Measurements from ENCODE around the gene CNNM3. TPM values are rescaled to one million over a fixed set of nuclear protein-coding genes. Genes with fewer than 3 reads are reported as not detected.

CNNM3 gene
- total RNA-seq, 1 donor from 2014 or later: 25.7 TPM

DNA sequence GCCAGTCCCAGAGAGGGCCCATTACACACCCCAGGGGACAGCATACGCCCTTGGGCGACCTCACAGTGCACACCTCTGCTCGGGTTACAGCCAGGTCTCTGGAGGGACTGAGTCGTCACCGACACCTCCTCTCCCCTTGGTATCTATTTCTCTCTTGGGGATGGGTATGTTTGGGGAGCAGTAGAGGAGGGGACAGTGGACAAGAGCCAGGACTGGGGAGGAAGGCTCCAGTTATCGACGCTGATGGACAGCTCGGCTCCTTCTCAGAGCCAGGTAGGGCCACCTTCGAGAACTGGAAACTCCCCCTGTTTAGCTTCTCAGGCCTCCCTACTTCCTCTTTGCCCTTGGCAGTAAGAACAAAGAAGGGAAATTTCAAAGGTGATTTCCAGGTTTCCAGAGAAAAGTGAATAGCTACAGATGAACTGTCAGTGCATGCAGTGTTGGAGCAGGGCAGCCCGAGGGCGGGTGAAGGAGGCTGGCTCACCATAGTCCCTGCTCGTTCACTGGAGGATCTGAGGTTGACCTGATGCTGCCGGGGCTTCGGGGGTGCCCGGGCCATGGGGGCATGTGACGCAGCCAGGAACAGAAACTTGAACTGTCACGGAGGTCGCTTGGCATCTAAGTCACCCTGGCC lies 58.2 kb downstream of the CNNM3 start:
- intact Hi-C loops (cut with micrococcal nuclease): no loop called here

DNA sequence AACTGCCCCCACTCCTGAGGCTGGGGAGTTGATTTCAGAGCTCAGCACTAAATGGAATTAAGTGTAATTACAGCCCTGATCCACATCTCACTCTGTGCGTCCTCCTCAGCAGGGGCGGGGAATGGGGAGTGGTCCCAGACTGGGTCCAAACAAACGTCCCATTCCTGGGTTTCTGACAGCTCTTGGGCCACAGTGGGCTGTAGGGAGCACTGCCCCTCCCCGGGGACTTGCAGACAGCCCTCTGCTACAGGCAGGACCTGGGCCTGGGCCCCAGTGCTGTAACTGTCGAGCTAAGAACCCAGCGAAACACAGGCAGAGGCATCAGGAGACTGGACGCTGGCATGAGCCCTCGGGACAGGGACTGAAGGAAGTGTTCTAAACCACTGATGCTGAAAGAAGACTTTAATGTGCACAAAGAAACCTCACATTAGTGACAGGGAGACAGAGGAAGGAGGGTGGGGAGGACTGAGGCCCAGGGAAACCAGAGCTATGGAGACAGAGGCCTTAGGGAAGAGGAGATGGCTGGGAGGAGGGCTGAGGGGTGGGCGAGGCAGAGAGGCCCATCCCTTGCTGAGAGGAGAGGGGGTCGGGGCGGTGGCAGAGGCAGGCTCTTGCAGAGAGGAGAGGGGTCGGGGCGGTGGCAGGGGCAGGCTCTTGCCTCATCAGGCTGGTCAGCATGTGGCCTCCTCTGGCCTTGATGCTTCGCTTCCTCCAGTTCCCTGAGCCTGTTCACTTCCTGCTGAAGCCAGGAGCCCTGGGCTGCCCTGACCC lies 59.6 kb downstream of the CNNM3 start:
- intact Hi-C loops (cut with micrococcal nuclease): no loop called here

DNA sequence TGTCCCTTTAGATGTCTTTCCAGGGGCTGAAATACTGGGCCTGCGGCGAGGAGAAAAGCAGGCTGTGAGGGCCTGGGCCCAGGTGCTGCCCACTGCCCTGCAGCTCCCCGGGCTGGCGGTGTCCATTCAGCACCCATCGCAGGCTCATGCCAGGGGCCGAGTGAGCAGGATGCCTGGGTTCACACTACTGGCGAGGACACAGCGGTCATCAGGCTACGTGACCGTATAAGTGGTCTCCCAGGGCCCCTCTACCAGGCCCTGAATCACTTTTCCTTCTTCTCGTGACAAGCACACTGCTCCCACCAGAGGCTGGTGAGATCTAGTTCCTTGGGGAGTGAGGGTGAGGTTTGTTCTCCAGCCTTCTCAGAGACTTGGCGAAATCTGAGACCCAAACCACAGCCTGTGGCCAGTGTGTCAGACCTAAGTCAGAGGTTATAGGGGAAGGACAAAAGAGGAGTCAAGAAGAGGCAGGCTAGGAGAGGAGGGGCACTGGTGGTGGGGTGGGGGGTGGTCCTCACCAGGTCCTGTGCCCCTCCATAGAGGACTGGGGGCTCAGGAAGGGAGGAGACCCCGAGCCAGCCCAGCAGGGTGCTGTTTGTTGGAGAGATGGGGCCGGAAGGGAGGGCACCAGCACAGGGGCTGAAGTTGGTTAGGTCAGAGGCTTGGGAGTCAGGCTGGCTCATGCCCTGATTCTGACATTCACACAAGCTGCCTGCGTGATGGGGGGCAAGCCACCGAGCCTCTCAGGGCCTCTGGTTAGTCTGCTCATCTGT lies 60.4 kb downstream of the CNNM3 start:
- intact Hi-C loops (cut with micrococcal nuclease): no loop called here

DNA sequence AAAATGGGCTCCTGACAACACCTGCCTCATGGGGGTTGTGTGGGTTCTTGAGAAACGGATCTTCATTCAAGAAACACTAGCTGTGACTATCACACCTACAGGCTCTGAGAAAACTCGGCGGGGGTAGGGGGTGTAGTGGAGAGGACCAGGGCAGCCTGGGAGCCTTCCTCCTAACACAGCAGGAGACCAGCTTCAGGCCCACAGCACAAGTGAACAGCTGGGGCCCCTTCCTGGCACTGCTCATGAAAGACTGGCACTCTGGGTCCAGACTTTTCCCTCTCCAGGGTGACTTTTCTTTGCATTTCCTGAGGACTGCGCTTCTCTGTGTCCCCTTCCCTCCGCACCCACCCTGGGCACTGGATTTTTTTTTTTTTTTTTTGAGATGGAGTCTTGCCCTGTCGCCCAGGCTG lies 61.0 kb downstream of the CNNM3 start:
- intact Hi-C loops (cut with micrococcal nuclease): no loop called here

DNA sequence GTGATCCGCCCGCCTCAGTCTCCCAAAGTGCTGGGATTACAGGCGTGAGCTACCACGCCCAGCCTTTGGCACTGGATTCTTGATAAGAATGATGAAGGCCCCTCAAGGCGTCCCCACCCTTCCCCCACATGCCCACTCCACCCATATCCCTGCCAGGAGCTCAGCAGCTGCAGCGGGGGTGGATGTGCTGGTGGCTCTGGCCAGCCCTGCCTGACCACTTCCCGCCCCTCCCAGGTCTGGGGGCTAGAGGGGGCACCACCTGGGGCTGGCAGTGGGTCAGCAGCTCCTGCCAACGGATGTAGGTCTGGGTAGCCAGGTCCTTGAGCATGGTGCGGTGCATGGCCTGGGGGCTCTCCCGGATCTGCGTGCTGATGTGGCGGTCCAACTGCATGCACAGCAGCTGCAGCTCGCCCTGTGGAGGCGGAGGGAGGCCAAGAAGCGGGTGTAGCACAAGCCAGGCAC lies 61.6 kb downstream of the CNNM3 start:
- intact Hi-C loops (cut with micrococcal nuclease): no loop called here

DNA sequence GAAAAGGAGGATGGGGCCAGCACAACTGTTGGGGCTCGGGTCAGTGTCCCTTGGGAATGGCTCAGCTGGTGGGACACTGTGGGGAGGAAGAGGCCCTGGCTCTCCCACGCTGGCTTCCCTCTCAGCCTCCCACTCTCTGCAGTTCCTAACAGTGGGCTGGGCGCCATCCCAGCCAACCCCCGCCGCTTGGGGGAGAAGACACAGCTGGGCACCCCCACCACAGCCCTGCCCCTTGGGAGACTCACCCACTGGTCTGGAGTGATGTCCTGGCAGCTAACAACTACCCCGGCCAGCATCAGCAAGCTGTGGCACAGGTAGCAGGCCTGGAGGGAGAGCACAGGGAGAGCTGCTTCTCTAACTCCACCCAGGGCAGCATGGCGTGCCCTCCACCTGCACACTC lies 62.1 kb downstream of the CNNM3 start:
- intact Hi-C loops (cut with micrococcal nuclease): no loop called here

DNA sequence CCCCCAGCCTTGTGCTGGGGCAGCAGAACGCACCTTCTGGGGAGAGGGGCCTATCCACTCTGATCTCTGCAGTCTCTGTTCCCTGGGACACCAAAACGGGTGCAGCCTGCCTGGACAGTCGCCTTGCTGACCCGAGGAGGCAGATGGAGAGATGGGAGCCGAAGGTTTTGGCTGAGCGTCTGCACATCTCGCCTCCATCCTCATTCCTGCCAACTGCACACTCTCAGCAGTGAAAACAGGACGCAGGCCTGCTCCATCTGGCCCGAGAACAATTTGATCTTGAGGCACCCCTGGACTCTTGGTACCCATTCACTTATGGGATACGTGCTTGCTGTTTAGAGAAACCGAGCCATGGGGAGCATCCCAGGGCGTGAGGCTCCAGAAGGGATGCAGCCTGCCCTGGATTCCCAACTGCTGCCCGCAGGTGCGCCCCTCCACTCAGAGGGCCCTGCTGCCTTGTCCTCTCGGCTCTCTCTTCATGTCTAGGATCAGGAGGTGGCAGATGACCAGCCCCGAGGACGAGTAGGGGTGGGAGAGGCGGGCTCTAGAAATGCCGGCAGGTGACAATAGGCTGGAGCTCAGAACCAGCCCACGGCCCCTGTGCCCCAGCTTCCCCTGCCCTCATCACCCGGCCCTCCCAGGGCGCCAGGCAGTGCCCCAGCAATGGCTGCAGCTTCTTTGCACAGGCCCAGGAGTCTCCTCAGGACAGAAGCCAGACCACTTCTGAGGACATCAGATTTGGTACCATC lies 62.9 kb downstream of the CNNM3 start:
- intact Hi-C loops (cut with micrococcal nuclease): no loop called here

DNA sequence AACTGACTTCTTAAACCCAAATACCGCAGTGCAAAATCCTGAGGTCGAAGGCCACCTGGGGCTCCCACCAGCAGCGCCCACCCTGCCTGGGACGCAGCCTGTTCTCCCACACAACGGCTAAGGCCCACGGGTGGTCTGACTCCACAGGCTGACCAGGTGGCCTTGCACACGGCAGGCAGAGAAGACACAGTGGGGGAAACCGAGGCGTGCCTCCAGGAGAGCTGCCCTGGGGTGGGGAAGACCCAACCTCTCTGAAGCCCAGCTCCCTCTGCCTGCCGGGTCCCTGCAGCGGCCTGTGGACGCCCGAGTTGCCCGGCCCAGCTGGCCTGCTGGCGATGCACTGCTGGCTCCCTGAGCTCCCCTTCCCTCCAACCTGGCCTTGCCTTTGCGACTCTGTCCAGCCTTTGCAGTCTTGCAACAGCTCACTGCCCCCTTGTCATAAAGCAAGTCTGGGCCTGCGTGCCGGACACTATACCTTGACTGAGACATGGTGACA lies 63.5 kb downstream of the CNNM3 start:
- intact Hi-C loops (cut with micrococcal nuclease): no loop called here

DNA sequence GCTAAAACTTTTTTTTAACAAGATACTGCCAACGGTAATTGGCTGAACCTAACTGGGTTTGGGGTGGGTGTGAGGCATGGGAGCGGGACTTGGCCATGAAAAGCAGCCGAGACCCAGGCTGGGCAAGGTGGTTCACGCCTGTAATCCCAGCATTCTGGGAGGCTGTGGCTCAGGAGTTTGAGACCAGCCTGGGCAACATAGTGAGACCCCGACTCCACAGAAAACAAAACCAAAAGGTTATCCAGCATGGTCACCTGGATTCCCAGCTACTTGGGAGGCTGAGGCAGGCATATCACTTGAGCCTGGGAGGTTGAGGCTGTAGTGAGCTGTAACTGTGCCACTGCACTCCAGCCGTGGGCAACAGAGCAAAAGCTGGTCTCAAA lies 64.8 kb downstream of the CNNM3 start:
- intact Hi-C loops (cut with micrococcal nuclease): no loop called here

DNA sequence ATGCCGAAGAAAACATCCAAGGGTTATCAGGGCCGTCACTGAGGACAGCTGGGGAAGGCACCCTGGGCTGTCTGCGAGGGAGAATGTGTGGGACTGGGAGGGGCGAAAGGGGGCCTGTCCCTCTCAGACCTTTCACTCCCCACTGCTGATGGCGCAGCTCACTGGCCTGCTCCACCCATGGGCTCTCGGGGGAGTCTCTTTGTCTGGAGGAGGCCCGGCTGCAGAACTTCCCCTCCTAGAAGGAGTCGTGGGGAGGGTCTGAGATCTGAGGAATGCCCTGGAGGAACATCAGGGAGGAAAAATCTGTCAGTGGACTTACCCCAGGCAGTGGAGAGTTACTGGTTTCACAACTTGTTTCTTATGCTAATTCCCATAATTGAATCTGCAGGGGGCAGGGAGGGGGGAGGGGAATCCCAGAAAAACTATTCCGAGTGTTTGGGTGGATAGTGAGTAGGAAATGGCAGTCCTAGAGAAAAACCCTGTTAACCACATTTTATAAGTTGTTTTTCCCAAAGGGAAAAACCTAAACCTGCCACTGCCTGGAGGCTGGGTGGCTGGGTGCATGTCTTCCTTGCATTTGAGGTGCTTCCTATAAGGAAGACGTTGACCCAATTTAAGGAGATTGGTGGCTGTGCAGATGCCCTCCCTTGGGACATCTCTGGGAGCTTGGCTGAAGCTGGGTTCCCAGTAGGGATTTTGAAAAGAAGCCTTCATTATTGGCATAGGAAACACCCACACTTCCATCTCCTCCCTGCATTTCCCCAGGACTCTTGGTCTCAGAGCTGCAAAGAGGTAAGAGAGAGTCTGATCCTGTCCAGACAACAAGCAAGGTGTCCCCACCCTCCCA lies 65.5 kb downstream of the CNNM3 start:
- intact Hi-C loops (cut with micrococcal nuclease): no loop called here

DNA sequence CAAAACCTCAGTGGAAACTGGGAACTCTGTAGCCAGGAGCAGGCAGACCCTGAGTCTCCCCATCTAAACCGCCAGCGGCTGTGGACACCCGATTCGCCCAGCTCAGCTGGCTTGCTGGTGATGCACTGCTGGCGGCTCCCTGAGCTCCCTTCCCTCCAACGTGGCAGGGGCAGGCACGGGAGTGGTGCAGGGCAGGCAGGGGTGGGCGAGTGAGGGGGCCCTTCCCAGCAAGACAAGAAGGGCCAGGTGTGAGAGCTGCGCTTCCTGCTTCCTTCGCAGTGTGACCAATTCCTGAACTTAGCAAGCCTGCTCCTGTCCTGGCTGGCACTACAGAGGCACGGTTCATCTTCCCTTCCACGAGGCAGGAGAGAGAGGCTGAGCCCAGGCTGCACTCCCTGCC lies 66.2 kb downstream of the CNNM3 start:
- intact Hi-C loops (cut with micrococcal nuclease): no loop called here

DNA sequence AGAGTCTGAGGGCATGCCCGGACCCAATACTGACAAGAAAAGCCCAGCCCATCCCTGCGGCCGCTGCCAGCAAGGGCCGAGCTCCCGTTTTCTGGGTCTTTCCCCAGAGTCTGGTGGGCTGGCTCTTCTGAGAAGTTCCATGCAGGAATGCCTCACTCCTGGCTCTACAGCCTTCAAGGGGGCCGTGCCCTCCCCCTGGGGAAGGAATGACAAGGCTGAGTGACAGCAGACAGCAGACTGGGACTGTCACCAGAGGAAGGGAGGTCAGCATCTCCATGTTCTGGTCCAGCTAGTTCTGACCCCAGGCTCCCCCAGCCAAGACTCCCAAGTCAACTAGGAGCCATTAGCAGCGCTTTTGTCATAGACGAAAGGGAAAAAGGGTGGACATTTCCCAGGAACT lies 66.8 kb downstream of the CNNM3 start:
- intact Hi-C loops (cut with micrococcal nuclease): no loop called here

DNA sequence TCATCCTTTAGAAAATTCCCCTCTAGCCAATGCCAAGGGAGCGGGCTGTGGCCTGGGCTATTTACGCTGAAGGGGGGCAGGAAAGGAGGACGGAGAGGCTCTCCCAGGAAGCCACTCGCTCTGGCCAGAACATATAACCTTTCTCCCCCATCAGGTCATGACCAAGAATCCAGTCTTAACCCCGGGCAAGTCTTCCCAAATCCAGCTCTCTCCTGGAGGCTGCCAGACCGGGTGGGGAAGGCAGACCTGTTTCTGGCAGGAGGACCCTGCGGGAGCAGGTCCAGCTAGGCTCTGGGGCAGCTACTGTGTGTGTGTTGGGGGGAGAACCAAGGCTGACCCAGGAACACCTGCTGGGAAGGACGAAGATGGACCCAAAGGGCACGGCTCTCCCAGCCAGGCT lies 67.2 kb downstream of the CNNM3 start:
- intact Hi-C loops (cut with micrococcal nuclease): no loop called here

Other genes starting within 250 kb of the CNNM3 start
- gene KANSL3, start 178.0 kb upstream of the CNNM3 start, total RNA-seq: 64.0 and 66.0 TPM in 2 replicates
- not detected in 2 replicates for gene FER1L5, start 173.5 kb upstream of the CNNM3 start, total RNA-seq
- gene LMAN2L, start 76.2 kb upstream of the CNNM3 start, total RNA-seq: 8.8 and 9.2 TPM in 2 replicates
- gene CNNM4, start 55.4 kb upstream of the CNNM3 start, total RNA-seq: 11.5 and 12.5 TPM in 2 replicates
- 14.2 and 18.4 TPM in 2 replicates for gene ANKRD23, start 27.8 kb downstream of the CNNM3 start, total RNA-seq
- 39.1 and 39.2 TPM in 2 replicates for gene ANKRD39, start 41.7 kb downstream of the CNNM3 start, total RNA-seq
- 22.6 and 23.9 TPM in 2 replicates for gene SEMA4C, start 53.8 kb downstream of the CNNM3 start, total RNA-seq
- 0.39 TPM in 1 of 2 replicates, not detected in the other for gene FAM178B, start 170.3 kb downstream of the CNNM3 start, total RNA-seq